GM21367 (cell line): ENCODE measurements around the gene P4HTM.

Source experiments
- ATAC-seq: cut with Tn5 transposase; IDR thresholded peaks from one replicate; pipeline ENCODE4 v1.9.1; 2021; ENCODE audit not compliant: unreplicated experiment

Gene P4HTM

GRCh38 chr3:48982686-48983085, 7.4 kb upstream of the P4HTM start:
- ATAC-seq, result no peak

- no peak for ATAC-seq
Measured at GRCh38 chr3:48983096-48983495, 6.9 kb upstream of the P4HTM start.

- no peak for ATAC-seq
Measured at GRCh38 chr3:48984663-48985062, 5.4 kb upstream of the P4HTM start.

GRCh38 chr3:48985831-48986376, 4.1 kb upstream of the P4HTM start:
- ATAC-seq, result no peak

- ATAC-seq, result no peak
Measured at GRCh38 chr3:48989126-48989795, 780 bp upstream of the P4HTM start.

- peak; percentile 10 for ATAC-seq
Measured at GRCh38 chr3:48990636-48991469, 812 bp downstream of the P4HTM start.

- ATAC-seq, result no peak
Measured at GRCh38 chr3:48991851-48992545, 2.0 kb downstream of the P4HTM start.

GRCh38 chr3:48993834-48994233, 3.8 kb downstream of the P4HTM start:
- no peak for ATAC-seq

- no peak for ATAC-seq
Measured at GRCh38 chr3:48996640-48997039, 6.6 kb downstream of the P4HTM start.

- no peak for ATAC-seq
Measured at GRCh38 chr3:48997102-48997635, 7.1 kb downstream of the P4HTM start.

- ATAC-seq, result no peak
Measured at GRCh38 chr3:48997714-48998637, 7.9 kb downstream of the P4HTM start.

GRCh38 chr3:48999085-48999858, 9.2 kb downstream of the P4HTM start:
- ATAC-seq, result no peak

GRCh38 chr3:49001155-49001554, 11.1 kb downstream of the P4HTM start:
- no peak for ATAC-seq

- no peak for ATAC-seq
Measured at GRCh38 chr3:49004352-49005302, 14.6 kb downstream of the P4HTM start.

GRCh38 chr3:49005303-49005680, 15.3 kb downstream of the P4HTM start:
- ATAC-seq, result no peak

- no peak for ATAC-seq
Measured at GRCh38 chr3:49005998-49006397, 16.0 kb downstream of the P4HTM start.

GRCh38 chr3:49006408-49007067, 16.5 kb downstream of the P4HTM start:
- ATAC-seq, result no peak
